Stimulated activated CD4-positive, alpha-beta T cell treated with anti-CD3 and anti-CD28 coated beads, Interleukin-1b, Interleukin-23, amount 100 ng/mL, for 1 hour (primary cell): ENCODE results near the gene SET.
"Not testable (repeated sequence)": the region's sequence is repeated elsewhere in the genome, so short reads cannot be mapped to it uniquely, and the experiment has no call there.

Experiments
- DNase-seq, 2 donors: peaks; one replicate each; pipeline ENCODE4 v3.0.0-alpha.2; 2020; ENCODE audit warnings: low read depth in 2 of 2

Gene SET

GRCh38 chr9:128687453-128687852 lies 1.6 kb upstream of the SET start:
- DNase-seq = no peak

- peak in 1 of 2 donors; percentile 40 for DNase-seq
These were observed 312 bp downstream of the SET start for GRCh38 chr9:128689293-128689774.

- DNase-seq = no peak
These were observed 1.0 kb downstream of the SET start for GRCh38 chr9:128689820-128690683.

DNA sequence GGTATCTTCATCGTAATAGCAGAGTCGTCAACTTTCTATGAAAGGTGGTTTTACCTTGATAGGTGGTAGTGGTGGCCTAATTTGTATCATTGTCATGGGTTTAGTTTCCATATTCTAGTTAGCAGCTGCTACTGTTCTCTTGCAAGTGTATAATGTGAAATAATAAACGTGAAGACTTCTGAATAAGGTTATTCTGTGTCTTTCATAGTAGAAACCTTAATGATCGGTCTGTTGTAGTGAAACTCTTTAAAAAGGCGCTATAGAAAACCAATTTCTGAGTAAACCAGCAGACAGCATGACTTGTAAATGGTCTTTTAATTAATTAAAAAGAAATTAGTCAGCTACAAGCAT lies 1.6 kb downstream of the SET start:
- DNase-seq = no peak

- DNase-seq = not testable (repeated sequence)
These were observed 4.7 kb downstream of the SET start for GRCh38 chr9:128693738-128694137.

DNA sequence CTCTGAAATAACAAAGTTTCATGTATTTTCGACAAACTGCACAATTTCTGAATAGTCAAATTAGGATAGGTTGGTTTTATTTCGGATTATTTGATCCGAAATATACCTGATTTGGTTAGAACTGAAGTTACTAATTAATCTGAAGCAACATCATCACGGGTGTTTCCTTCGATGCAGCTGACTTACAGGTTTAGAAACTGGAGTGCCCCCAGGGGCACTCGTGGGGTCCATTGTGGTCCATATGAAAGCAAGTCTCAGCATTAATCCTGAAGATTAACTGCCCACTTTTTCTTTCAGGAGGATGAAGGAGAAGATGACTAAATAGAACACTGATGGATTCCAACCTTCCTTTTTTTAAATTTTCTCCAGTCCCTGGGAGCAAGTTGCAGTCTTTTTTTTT lies 5.3 kb downstream of the SET start:
- no peak for DNase-seq

GRCh38 chr9:128696923-128697707 lies 8.1 kb downstream of the SET start:
- DNase-seq = no peak

DNA sequence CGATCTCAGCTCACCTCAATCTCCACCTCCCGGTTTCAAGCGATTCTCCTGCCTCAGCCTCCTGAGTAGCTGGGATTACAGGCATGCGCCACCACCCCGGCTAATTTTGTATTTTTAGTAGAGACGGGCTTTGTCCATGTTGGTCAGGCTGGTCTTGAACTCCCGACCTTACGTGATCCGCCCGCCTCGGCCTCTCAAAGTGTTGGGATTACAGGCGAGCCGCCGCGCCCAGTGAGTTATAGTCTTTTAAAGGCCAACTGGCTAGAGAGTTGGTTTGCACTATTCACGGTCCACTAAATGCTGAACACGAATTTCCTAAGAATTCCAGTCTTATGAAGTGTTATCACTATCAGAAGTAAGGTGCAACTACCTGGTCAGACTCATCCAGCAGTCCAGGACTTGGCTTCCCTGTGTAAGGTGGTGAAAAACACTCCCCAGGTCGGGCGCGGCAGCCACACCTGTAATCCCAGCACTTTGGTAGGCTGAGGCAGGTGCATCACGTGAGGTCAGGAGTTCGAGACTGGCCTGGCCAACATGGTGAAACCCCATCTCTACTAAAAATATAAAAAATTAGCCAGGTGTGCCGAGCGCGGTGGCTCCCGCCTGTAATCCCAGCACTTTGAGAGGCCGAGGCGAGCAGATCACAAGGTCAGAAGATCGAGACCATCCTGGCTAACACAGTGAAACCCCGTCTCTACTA lies 10.2 kb downstream of the SET start:
- not testable (repeated sequence) for DNase-seq

DNA sequence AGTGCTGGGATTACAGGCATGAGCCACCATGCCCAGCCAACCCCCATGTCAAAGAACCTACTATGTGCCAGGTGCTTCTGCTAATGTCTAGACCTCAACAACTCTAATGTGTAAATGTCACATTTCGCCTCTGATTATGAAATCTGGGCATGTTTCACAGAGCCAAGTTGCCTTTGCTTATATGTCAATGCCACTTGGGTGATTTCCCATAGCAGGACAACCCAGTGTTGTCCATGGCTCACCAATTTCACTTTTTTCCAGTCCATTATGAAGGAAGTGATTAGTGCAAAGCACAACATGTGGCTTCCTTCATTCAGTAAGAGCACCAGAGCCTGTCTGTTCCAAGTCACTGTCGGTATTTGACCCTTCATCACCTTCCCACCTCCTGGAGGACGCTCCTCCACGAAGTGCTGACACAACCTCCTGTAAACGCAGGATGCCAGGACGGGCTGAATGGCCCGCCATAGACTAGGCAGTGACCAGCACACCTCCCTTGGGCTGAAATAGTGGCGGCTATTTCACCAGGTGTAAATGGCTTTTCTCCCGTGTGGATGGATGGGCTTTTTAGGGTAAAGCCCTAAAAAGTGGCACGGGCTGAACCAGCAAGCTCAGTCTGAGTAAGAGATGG lies 12.3 kb downstream of the SET start:
- DNase-seq = no peak

DNA sequence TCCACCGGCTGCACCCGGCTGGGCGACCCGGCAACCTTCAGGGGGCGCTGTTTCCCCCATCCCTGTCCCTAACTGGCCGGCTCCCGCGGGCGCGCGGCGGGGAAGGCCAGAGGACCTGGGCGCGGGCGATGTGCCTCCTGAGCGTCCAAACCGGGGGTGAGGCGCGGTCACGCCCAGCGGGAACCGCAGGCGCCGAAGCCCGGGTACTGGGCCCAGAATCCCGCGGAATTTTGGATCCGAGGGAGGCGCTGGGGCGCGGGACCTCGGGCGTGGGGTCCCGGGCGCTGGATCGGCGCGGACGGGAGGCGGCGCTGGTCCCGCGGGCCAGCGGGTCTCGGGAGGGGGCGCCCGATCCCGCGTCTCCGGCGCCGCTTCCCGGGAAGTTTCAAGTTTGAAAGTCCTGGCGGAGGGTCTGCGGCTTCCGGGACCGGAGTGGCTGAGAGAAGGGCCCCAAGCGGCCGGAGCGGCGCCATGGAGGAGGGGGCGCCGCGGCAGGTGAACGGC lies 13.5 kb downstream of the SET start, which contains the start of gene PKN3:
Gene PKN3 (plus strand): TSS at position 59 of the 504 bp plus-strand sequence. CDS start 413 bp downstream, at position 472.
- peak; percentile 75 to 86 for DNase-seq

GRCh38 chr9:128702949-128703615 lies 14.1 kb downstream of the SET start:
- no peak for DNase-seq

- no peak for DNase-seq
These were observed 14.8 kb downstream of the SET start for GRCh38 chr9:128703616-128704355.

DNA sequence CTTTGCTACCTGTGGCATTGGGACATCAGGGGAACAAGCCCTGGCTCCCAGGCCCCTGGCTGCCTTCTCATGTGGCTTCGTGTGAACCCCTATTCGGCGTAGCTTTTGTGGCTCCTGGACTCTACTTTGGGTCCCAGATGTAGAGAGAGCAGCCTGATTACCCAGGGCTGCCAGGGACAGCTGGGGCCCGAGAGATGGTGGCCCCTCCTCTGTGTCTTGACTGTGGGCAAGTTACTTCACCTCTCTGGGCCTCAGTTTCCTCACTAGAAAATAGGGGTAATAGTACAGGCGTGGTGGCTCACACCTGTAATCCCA lies 15.3 kb downstream of the SET start:
- no peak for DNase-seq

DNA sequence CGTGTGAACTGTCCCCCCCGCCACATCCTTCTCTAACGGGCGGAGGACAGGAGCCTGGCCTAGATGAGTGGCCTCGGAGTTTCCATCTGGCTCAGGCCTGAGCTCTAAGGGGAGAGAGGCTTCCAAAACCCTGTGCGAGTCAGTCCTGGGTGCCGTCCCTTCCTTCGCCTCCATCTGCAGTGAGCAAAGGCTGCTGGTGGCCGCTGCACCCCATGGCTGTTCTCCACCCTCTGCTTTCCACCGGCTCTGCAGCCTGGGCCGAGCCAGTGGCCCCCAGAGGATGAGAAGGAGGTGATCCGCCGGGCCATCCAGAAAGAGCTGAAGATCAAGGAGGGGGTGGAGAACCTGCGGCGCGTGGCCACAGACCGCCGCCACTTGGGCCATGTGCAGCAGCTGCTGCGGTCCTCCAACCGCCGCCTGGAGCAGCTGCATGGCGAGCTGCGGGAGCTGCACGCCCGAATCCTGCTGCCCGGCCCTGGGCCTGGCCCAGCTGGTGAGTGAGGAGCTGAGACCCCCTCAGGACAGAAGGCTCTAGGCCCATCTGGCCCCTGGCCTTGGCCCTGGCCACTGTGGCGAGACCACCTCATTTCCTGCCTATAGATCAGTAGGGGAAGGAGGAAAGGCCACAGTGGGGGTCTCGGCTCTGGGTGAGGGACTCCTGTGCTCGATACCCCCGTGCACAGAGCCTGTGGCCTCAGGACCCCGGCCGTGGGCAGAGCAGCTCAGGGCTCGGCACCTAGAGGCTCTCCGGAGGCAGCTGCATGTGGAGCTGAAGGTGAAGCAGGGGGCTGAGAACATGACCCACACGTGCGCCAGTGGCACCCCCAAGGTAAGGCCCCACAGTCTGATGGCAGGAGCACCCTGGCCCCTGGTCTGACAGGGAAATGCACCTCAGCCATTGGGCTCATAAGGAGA lies 16.3 kb downstream of the SET start:
- no peak for DNase-seq

GRCh38 chr9:128706045-128706444 lies 17.0 kb downstream of the SET start:
- no peak for DNase-seq

GRCh38 chr9:128706671-128707381 lies 17.8 kb downstream of the SET start:
- DNase-seq = no peak

DNA sequence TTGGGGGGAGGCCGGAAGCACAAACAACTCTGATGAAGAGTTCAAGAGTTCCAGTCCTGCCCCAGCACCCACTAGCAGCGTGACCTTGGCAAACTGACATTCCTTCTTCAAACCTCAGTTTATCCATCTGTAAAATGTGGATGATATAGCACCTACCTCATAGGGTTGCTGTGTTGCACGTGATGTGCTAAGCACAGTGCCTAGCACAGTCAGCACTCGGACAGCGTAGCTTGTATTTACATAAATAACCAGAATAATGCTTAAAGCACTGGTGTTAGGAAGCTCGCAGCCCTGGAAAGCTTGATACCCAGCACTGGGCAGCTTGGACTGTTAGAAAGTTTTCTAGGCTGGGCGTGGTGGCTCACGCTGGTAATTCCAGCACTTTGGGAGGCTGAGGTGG lies 18.4 kb downstream of the SET start:
- no peak for DNase-seq
